ENCODE measurements around the gene CEP76. TPM values are rescaled to one million over a fixed set of nuclear protein-coding genes. Genes with fewer than 3 reads are reported as not detected.

CEP76 gene
- total RNA-seq, 1 donor from 2014 or later: 12.4 TPM

DNA sequence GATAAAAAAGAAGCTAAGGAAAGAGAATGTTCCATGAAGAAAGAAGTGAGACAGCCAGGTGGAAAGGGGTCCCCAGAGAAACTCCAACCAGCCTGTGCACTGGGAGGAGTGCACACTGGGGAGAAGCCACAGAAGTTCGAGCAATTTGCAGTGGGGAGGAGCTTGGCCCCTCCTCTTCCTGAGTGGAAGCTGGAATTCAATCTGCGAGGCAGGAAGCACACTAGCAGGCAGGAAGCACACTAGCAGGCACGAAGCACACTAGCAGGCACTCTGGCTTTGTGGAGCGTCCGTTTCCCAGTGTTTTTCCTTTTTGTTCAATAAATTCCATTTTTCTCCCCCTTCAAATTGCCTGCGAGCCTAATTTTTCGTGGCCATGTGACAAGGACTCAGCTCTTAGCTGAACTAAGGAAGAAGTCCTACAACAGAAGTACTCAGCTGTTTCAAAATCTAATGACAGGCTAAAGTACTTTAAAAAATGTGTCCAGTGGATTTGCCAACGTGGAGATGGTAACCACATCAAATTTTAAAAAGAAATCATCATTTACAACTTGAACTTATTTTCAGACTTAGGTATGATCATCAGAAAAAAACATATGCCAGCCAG lies 23.2 kb downstream of the CEP76 start:
- peaks cover 6% of the 10 kb centered on the region for H3K4me1 Mint-ChIP-seq (ENCODE audit: unreplicated experiment)

DNA sequence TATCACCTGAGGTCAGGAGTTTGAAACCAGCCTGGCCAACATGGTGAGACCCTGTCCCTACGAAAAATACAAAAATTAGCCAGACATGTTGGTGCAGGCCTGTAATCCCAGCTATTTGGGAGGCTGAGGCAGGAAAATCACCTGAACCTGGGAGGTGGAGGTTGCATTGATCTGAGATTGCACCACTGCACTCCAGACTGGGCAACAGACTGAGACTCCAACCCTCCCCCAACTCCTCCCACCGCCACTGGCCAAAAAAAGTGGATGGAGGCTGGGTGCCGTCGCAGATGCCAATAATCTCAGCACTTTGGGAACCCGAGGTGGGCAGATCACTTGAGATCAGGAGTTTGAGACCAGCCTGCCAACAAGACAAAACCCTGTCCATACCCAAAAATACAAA lies 34.5 kb downstream of the CEP76 start:
- TF ChIP-seq, protein P1, sequence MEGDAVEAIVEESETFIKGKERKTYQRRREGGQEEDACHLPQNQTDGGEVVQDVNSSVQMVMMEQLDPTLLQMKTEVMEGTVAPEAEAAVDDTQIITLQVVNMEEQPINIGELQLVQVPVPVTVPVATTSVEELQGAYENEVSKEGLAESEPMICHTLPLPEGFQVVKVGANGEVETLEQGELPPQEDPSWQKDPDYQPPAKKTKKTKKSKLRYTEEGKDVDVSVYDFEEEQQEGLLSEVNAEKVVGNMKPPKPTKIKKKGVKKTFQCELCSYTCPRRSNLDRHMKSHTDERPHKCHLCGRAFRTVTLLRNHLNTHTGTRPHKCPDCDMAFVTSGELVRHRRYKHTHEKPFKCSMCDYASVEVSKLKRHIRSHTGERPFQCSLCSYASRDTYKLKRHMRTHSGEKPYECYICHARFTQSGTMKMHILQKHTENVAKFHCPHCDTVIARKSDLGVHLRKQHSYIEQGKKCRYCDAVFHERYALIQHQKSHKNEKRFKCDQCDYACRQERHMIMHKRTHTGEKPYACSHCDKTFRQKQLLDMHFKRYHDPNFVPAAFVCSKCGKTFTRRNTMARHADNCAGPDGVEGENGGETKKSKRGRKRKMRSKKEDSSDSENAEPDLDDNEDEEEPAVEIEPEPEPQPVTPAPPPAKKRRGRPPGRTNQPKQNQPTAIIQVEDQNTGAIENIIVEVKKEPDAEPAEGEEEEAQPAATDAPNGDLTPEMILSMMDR (conservative IDR thresholded peaks at IDR 0.05): no peak
- H3K36me3 Mint-ChIP-seq: no peaks in the 10 kb centered on the region
- H3K4me3 Mint-ChIP-seq: no peak overlapping the region
- no peaks in the 10 kb centered on the region for H3K9me3 Mint-ChIP-seq
- no peaks in the 10 kb centered on the region for H3K4me1 Mint-ChIP-seq (ENCODE audit: unreplicated experiment)
- no peak for DNase-seq (ENCODE audit: extremely low spot score, unreplicated experiment)
- H3K27ac Mint-ChIP-seq: no peak overlapping the region
- no peaks in the 10 kb centered on the region for H3K27me3 Mint-ChIP-seq

More for the DNA sequence above, 23.2 kb downstream of the CEP76 start:
- TF ChIP-seq, protein P1 (conservative IDR thresholded peaks at IDR 0.05): no peak
- Mint-ChIP-seq H3K27ac (peak overlapping the region; percentile 39), H3K36me3 (peaks cover 11% of the 10 kb centered on the region), H3K9me3 (no peaks in the 10 kb centered on the region), H3K4me3 (no peak overlapping the region), H3K27me3 (no peaks in the 10 kb centered on the region)
- no peak for DNase-seq (ENCODE audit: extremely low spot score, unreplicated experiment)

DNA sequence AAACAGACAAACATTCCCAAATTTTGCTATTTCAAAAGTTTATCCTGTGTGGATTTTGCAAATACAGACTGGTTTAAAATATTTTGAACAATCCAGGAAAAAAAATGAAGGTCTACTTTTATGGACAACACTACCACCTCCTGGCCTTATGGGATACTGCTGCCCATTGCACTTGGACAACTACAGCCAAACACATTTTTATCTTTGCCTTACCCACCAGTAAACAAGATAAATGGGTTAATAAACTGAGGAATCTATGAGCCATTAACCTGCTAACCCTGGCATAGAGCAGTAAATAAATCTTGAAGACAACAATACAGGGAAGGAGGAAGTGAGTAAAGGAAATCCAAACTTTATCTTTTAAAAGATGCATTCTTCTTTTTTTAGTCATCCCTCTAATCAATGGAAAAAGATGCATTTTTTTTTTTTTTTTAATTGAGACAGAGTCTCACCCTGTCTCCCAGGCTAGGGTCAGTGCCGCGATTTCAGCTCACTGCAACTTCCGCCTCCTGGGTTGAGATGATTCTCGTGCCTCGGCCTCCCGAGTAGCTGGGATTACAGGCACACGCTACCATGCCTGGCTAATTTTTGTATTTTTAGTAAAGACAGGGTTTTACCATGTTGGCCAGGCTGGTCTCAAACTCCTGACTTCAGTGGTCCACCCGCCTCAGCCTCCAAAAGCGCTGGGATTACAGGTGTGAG lies 42.5 kb downstream of the CEP76 start:
- H3K27me3 Mint-ChIP-seq: peaks cover 2% of the 10 kb centered on the region
- TF ChIP-seq, protein P1 (conservative IDR thresholded peaks at IDR 0.05): peak; percentile 98
- DNase-seq (ENCODE audit: extremely low spot score, unreplicated experiment): no peak
- peak overlapping the region; percentile 21 for H3K27ac Mint-ChIP-seq
- no peaks in the 10 kb centered on the region for H3K9me3 Mint-ChIP-seq
- H3K36me3 Mint-ChIP-seq: no peaks in the 10 kb centered on the region
- peak overlapping the region; percentile 60 for H3K4me3 Mint-ChIP-seq
- H3K4me1 Mint-ChIP-seq (ENCODE audit: unreplicated experiment): peaks cover 23% of the 10 kb centered on the region

DNA sequence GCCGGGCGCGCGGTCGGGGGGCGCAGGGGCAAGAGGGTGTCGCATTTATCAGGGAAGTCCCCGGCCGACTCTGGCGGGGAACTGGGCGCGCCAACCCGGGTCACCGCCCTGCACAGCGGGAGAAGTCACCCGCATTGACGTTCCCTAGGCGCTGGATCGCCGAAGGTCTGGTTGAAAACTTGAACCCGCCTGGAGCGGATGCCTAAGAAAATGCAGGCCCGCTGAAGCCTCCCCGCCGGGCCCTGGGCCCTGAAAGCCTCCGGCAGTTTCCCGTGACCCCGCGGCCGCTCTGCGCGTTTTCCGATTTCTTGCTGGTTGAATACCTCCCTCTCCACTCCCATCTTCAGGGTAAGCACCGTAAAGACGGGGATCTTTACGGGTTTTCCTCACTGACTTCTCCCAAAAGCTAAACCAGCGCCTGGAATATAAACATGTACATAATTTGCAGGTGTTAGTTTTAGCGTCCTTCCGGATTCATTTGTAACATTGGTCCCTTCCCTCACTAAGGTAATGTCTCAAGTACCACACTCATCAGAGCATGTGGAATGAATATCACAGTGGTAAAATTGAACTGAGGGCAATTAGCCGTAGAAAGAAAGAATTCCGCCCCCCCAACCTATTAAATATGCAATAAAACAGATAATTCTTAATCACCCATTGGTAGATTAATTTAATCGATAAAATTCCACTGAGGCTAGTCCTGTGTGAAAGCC lies 43.9 kb downstream of the CEP76 start:
- DNase-seq (ENCODE audit: extremely low spot score, unreplicated experiment): peak; percentile 74
- TF ChIP-seq, protein P1 (conservative IDR thresholded peaks at IDR 0.05): no peak
- H3K9me3 Mint-ChIP-seq: no peaks in the 10 kb centered on the region
- no peaks in the 10 kb centered on the region for H3K36me3 Mint-ChIP-seq
- peak overlapping the region; percentile 75 for H3K27ac Mint-ChIP-seq
- peaks cover 25% of the 10 kb centered on the region for H3K4me1 Mint-ChIP-seq (ENCODE audit: unreplicated experiment)
- H3K27me3 Mint-ChIP-seq: peaks cover 2% of the 10 kb centered on the region
- H3K4me3 Mint-ChIP-seq: peak overlapping the region; percentile 91

DNA sequence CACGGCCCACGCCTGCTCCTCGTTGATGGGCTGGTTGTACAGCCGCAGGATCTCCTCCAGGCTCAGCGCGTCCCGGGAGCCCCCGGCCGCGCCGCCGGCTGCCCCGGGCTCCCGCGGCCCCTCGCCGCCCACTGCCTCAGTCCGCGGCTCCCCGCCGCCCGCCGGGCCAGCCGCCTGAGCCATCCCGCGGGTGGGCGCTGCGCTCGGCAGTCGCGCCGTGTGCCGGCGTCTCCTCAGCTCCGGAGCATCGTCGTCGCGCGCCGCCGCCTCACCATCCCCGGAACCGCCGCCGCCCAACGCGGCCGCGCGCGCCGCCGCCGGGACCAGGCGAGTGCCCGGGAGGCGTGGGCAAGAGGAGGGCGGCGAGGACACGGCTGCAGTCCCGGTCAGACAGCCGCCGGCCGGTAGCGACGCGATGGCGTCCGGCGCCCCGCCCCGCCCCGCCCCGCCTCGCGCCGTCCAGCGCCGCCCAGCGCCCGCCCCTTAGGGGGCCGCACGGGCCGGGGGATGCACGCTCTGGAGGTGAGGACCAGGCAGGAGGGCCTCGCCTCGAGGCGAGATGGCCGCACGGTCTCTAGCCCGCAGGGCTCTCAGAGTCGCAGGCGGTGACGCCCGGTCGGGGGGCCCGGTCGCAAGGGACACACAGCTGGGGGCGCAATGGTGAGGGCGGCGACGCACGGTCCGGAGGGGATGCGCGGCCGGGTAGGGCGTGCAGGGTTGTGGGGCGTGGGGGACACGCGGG lies 44.7 kb downstream of the CEP76 start, which contains the start of gene SPIRE1:
SPIRE1 (minus strand) TSS at position 424 of the 742 bp plus-strand sequence; CDS start at position 183, 241 bp downstream.
- Mint-ChIP-seq H3K27ac (peak within 1 kb of the TSS; percentile 75), H3K4me3 (peak within 1 kb of the TSS; percentile 91), H3K27me3 (peaks cover 2% of the 10 kb centered on the region), H3K36me3 (no peaks in the 10 kb centered on the region), H3K9me3 (no peaks in the 10 kb centered on the region), H3K4me1 (ENCODE audit: unreplicated experiment) (peaks cover 31% of the 10 kb centered on the region)
- TF ChIP-seq, protein P1 (conservative IDR thresholded peaks at IDR 0.05): no peak
- DNase-seq (ENCODE audit: extremely low spot score, unreplicated experiment): peak; percentile 75
